Naive thymus-derived CD4-positive, alpha-beta T cell (primary cell): ENCODE data around the gene KAT7. TPM values are rescaled to one million over a fixed set of nuclear protein-coding genes. Genes with fewer than 3 reads are reported as not detected.
"Not testable (repeated sequence)": the region's sequence is repeated elsewhere in the genome, so short reads cannot be mapped to it uniquely, and the experiment has no call there.

Experiments used
- ATAC-seq: fragments of 150-1000 bp; cut with Tn5 transposase; 2 replicates; pipeline ENCODE4 v1.10.0; 2021; ENCODE audit warnings: mild to moderate bottlenecking, moderate library complexity
- CTCF ChIA-PET: fragments of 350-600 bp; sonication (Branson Sonifier 250); formaldehyde crosslinking; loops from one replicate; lab custom pipeline; 2021; ENCODE audit warnings: antibody characterized with exemption; lab: Charles Lee
- POLR2A ChIA-PET: fragments of 350-600 bp; sonication (Branson Sonifier 250); formaldehyde crosslinking; loops from one replicate; lab custom pipeline; 2021; ENCODE audit warnings: antibody characterized with exemption, inconsistent platforms; lab: Charles Lee
- DNase-seq, 9 donors: peaks; one replicate each; pipeline versions ENCODE4 v3.0.0 to v3.0.0-alpha.2; 2020 to 2022; ENCODE audit warnings: mixed read lengths in 1 of 9
- H3K27ac ChIP-seq: one replicate; pipeline ENCODE4 v1.7.0; 2013; ENCODE audit warnings: mild to moderate bottlenecking, low read depth, low read length, moderate library complexity
- H3K27me3 ChIP-seq, 2 donors: one replicate each; pipeline ENCODE4 v1.7.0; 2013; ENCODE audit warnings: low read length in 2 of 2, mild to moderate bottlenecking in 2 of 2, moderate library complexity in 2 of 2; ENCODE audit not compliant: control insufficient read depth in 2 of 2, insufficient read depth in 2 of 2
- H3K36me3 ChIP-seq, 3 experiments: 1 replicate in 2 of 3; 2 replicates in 1 of 3; pipeline ENCODE4 v1.7.0; 2013; ENCODE audit warnings: low read length in 3 of 3, mild to moderate bottlenecking in 3 of 3, moderate library complexity in 1 of 3; ENCODE audit not compliant: insufficient read depth in 3 of 3, control insufficient read depth in 2 of 3
- H3K4me1 ChIP-seq, 2 donors: one replicate each; pipeline ENCODE4 v1.7.0; 2013; ENCODE audit warnings: low read length in 2 of 2, mild to moderate bottlenecking in 2 of 2, moderate library complexity in 1 of 2; ENCODE audit not compliant: control insufficient read depth in 2 of 2, insufficient read depth in 2 of 2
- H3K4me3 ChIP-seq: 2 replicates; pipeline ENCODE4 v1.7.0; 2013; ENCODE audit warnings: mild to moderate bottlenecking, low read length
- H3K9me3 ChIP-seq, 3 experiments: 1 replicate in 2 of 3; 2 replicates in 1 of 3; pipeline ENCODE4 v1.7.0; 2013; ENCODE audit warnings: low read length in 3 of 3; ENCODE audit not compliant: control insufficient read depth in 2 of 3
- H3K27ac Mint-ChIP-seq, 9 donors: one replicate each; pipeline ENCODE4 v1.8.0; 2020 to 2022; ENCODE audit warnings: mixed read lengths in 9 of 9, mild to moderate bottlenecking in 8 of 9, moderate library complexity in 5 of 9, inconsistent platforms in 2 of 9
- H3K27me3 Mint-ChIP-seq, 5 donors: one replicate each; pipeline ENCODE4 v1.8.0; 2021 to 2022; ENCODE audit warnings: mixed read lengths in 5 of 5, mild to moderate bottlenecking in 1 of 5
- H3K36me3 Mint-ChIP-seq, 5 donors: one replicate each; pipeline ENCODE4 v1.8.0; 2020 to 2022; ENCODE audit warnings: mixed read lengths in 5 of 5, mild to moderate bottlenecking in 3 of 5, inconsistent platforms in 1 of 5
- H3K4me1 Mint-ChIP-seq, 7 donors: one replicate each; pipeline ENCODE4 v1.8.0; 2020 to 2022; ENCODE audit warnings: mixed read lengths in 7 of 7, mild to moderate bottlenecking in 3 of 7, inconsistent platforms in 1 of 7
- H3K4me3 Mint-ChIP-seq, 10 donors: one replicate each; pipeline ENCODE4 v1.8.0; 2020 to 2022; ENCODE audit warnings: mild to moderate bottlenecking in 10 of 10, mixed read lengths in 10 of 10, moderate library complexity in 6 of 10, inconsistent platforms in 2 of 10
- H3K9me3 Mint-ChIP-seq, 11 donors: one replicate each; pipeline ENCODE4 v1.8.0; 2020 to 2022; ENCODE audit warnings: mixed read lengths in 11 of 11, mild to moderate bottlenecking in 4 of 11, inconsistent platforms in 1 of 11, moderate library complexity in 1 of 11
- intact Hi-C, 2 donors: fragments of 100-400 bp; cut with micrococcal nuclease; formaldehyde crosslinking; loops; one replicate each; pipeline ENCODE4 v1.15.1; 2023
- polyA plus RNA-seq, 2 donors: library from polyadenylated mRNA; unstranded; fragments of 300-500 nt; fragmentation: Illumina TruSeq; gene quantifications; one replicate each; pipeline ENCODE4 v1.2.3, GENCODE V29; 2021
- total RNA-seq, 6 experiments: library from RNA in 5 of 6; stranded (reverse) in 5 of 6; gene quantifications; 1 replicate in 5 of 6; 2 replicates in 1 of 6; pipeline ENCODE4 v1.2.3 and lab custom pipeline; 2021 to 2026

The KAT7 gene
- total and polyA plus RNA-seq, 7 experiments from 2014 or later: 39.2 to 195 (median 125) TPM

DNA sequence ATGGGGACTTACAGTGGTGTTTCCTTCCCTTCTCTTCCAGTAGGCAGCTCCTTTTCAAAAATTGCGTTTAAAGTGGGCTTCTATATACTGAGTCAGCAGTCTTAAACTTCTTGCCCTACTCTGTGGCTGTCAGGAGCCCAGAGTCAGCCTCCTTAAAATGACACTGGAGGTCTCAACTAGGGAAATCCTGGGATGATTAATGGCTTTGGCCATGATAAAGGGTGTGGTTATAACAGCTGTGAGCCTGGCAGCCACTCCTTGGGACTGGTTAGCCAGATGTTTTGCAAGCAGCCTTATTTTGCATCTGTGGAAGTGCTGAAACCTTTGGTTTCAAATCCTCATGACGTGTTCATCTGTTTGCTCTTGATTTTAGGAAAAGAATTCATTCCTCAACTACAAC is 34.3 kb downstream of the KAT7 start:
- intact Hi-C loops: no loop called here
- peak overlapping the region in 5 of 9 donors; percentile 21 to 94 (median 48) for H3K27ac Mint-ChIP-seq
- H3K27ac ChIP-seq: no peak overlapping the region
- H3K4me1 Mint-ChIP-seq: peaks cover 24 to 59% (median 41%) of the 10 kb centered on the region in 7 donors
- POLR2A ChIA-PET: interaction anchor here (1.1 kb wide), 1 partner anchor 81 kb away, joined by 3 read pairs; no protein-coding TSS in a partner anchor
- H3K4me1 ChIP-seq: peaks cover 28 to 42% of the 10 kb centered on the region in 2 donors
- H3K9me3 Mint-ChIP-seq: no peaks in the 10 kb centered on the region
- H3K27me3 ChIP-seq: no peaks in the 10 kb centered on the region
- DNase-seq: no peak
- H3K36me3 Mint-ChIP-seq: peaks cover 27 to 56% (median 47%) of the 10 kb centered on the region in 5 donors
- no peaks in the 10 kb centered on the region for H3K27me3 Mint-ChIP-seq
- CTCF ChIA-PET: interaction anchor here (0.9 kb wide), 1 partner anchor 13 kb away, joined by 3 read pairs; no protein-coding TSS in a partner anchor
- H3K9me3 ChIP-seq: no peaks in the 10 kb centered on the region
- ATAC-seq: no peak
- no peak overlapping the region for H3K4me3 Mint-ChIP-seq
- H3K36me3 ChIP-seq: peaks cover 25 to 68% (median 45%) of the 10 kb centered on the region in 3 experiments
- no peak overlapping the region for H3K4me3 ChIP-seq

DNA sequence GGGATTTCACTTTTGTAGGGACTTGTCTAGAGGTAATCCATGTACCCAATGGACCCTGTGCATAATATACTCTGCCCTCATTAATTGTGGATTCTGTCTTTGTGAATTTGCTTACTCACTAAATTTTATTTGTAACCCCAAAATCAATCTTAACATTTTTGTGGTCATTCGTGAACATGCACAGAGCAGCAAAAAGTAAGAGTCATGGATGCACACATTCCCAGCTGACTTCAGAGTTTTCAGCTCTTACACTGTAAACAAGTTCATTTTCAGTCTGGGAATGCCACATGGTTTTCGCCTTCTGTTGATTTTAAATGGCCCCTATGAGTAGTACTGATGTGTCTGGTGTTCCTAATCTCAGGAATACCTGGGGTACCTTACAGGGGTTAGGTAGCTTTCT is 35.1 kb downstream of the KAT7 start:
- peak overlapping the region in 2 of 9 donors; percentile 22 to 24 for H3K27ac Mint-ChIP-seq

DNA sequence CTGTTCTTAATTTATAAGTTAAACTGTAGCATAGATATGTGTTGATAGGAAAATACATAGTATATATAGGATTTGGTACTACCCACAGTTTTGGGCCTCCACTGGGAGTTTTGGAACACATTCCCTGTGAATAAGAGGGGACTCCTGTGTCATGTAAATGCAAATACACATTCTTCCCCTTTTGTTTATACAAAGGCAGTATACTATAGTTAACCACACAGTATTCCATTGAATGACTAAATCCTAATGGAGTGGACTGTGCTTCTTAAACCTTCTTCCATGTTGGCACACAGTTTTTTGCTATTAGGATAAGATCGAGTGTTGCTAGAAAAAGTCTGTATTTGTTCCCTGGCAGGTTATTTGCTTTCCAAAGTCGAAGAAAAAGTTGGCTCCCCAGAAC is 37.2 kb downstream of the KAT7 start:
- Mint-ChIP-seq H3K9me3 (no peaks in the 10 kb centered on the region), H3K27me3 (no peaks in the 10 kb centered on the region), H3K36me3 (peaks cover 23 to 66% (median 55%) of the 10 kb centered on the region in 5 donors), H3K4me3 (no peak overlapping the region), H3K27ac (no peak overlapping the region), H3K4me1 (peaks cover 9 to 35% (median 20%) of the 10 kb centered on the region in 7 donors)
- no peak overlapping the region for H3K4me3 ChIP-seq
- CTCF ChIA-PET: no interaction called here
- H3K9me3 ChIP-seq: no peaks in the 10 kb centered on the region
- H3K27ac ChIP-seq: no peak overlapping the region
- ATAC-seq (no peak), DNase-seq (no peak)
- POLR2A ChIA-PET: interaction anchor here (1.3 kb wide), 1 partner anchor 9 kb away, joined by 5 read pairs; no protein-coding TSS in a partner anchor
- no peaks in the 10 kb centered on the region for H3K27me3 ChIP-seq
- peaks cover 25 to 93% (median 47%) of the 10 kb centered on the region in 3 experiments for H3K36me3 ChIP-seq
- peaks cover 6 to 17% of the 10 kb centered on the region in 2 donors for H3K4me1 ChIP-seq
- intact Hi-C loops: no loop called here

More for the DNA sequence above, 35.1 kb downstream of the KAT7 start:
- peaks cover 20 to 36% of the 10 kb centered on the region in 2 donors for H3K4me1 ChIP-seq
- CTCF ChIA-PET: no interaction called here
- POLR2A ChIA-PET: interaction anchor here (0.6 kb wide), 2 partner anchors 74 to 126 kb away, joined by 3 read pairs; no protein-coding TSS in a partner anchor
- peaks cover 25 to 76% (median 47%) of the 10 kb centered on the region in 3 experiments for H3K36me3 ChIP-seq
- H3K27me3 ChIP-seq: no peaks in the 10 kb centered on the region
- Mint-ChIP-seq H3K36me3 (peaks cover 29 to 62% (median 50%) of the 10 kb centered on the region in 5 donors), H3K27me3 (no peaks in the 10 kb centered on the region), H3K9me3 (no peaks in the 10 kb centered on the region), H3K4me3 (no peak overlapping the region), H3K4me1 (peaks cover 19 to 51% (median 36%) of the 10 kb centered on the region in 7 donors)
- ATAC-seq: no peak
- H3K4me3 ChIP-seq: no peak overlapping the region
- H3K9me3 ChIP-seq: no peaks in the 10 kb centered on the region
- no peak overlapping the region for H3K27ac ChIP-seq
- DNase-seq: no peak
- intact Hi-C loops: no loop called here

DNA sequence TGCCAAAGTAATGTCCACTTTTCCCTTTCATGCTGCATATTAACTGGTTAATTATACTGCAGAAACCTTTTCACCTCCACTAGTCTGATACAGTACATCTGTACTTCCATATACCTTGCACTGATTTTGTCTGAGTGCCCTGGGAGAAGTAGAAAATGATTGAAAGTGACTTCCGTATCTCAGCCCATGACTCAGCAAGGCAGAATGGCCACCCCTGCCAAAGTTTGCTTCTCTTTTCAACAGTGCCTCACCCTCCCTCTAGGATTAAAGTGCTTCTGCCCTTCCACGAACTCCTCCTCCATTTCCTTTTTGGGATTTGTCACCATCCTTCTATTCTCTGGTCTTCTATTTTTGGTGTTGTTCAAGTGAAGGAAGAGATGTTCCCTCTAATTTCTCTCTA is 39.8 kb downstream of the KAT7 start:
- CTCF ChIA-PET, H3K27ac ChIP-seq, H3K4me1 ChIP-seq, H3K9me3 ChIP-seq, H3K27me3 Mint-ChIP-seq, POLR2A ChIA-PET, H3K4me3 Mint-ChIP-seq, DNase-seq, H3K9me3 Mint-ChIP-seq, intact Hi-C loops, H3K27me3 ChIP-seq, H3K4me3 ChIP-seq: not testable (repeated sequence)
- peaks cover 0 to 21% (median 5%) of the 10 kb centered on the region in 7 donors for H3K4me1 Mint-ChIP-seq
- H3K27ac Mint-ChIP-seq: peak overlapping the region in 1 of 9 donors; percentile 65
- peaks cover 19 to 83% (median 37%) of the 10 kb centered on the region in 3 experiments for H3K36me3 ChIP-seq
- peaks cover 11 to 55% (median 48%) of the 10 kb centered on the region in 5 donors for H3K36me3 Mint-ChIP-seq
- peak; percentile 44 for ATAC-seq

DNA sequence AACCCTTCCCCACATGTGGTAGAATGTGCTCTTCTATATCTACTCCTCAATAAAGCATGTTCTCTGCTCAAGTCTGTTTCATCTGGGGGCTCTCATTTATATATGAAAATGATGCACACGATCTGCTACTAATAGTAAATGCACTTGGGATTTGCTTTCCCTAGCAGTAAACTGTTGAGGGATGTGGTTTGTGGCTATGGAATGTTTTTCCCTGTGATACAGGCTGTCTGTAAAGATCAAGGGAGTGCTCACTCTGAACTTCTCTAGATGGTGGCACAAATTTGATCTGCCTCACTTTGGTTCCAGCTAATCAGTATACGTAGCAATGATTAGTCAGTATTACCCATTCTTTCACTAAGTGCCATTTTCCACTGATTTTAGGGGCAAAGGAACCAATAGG is 40.5 kb downstream of the KAT7 start:
- DNase-seq (no peak), ATAC-seq (no peak)
- Mint-ChIP-seq H3K9me3 (no peaks in the 10 kb centered on the region), H3K27me3 (no peaks in the 10 kb centered on the region), H3K4me3 (no peak overlapping the region), H3K36me3 (peaks cover 11 to 56% (median 45%) of the 10 kb centered on the region in 5 donors), H3K4me1 (peaks cover 0 to 20% (median 6%) of the 10 kb centered on the region in 7 donors), H3K27ac (peak overlapping the region in 1 of 9 donors; percentile 19)
- intact Hi-C loops: no loop called here
- no peaks in the 10 kb centered on the region for H3K4me1 ChIP-seq
- POLR2A ChIA-PET: interaction anchor here (1.5 kb wide), 1 partner anchor 9 kb away, joined by 4 read pairs; no protein-coding TSS in a partner anchor
- H3K4me3 ChIP-seq: no peak overlapping the region
- H3K9me3 ChIP-seq: no peaks in the 10 kb centered on the region
- H3K36me3 ChIP-seq: peaks cover 13 to 83% (median 30%) of the 10 kb centered on the region in 3 experiments
- CTCF ChIA-PET: no interaction called here
- H3K27me3 ChIP-seq: no peaks in the 10 kb centered on the region
- no peak overlapping the region for H3K27ac ChIP-seq

DNA sequence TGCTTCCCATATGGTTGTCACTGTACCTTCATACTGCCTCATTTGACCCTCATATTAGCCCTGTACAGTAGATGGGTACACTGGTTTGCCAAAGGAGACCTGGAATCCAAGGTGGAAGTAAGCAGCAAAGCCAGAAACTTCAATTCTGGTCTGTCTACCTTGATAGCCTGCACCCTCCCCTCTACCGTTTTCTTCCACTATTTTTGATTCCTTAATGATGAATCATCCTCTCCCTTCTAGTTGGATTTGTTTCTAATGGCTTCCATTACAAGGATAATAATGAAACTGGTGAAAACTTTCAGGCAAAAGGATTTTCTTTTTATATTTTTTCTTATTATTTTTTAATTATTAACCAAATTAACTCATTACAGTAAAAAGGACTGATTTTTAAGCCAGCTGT is 42.1 kb downstream of the KAT7 start:
- no peak for ATAC-seq
- intact Hi-C loops: no loop called here
- Histone ChIP-seq H3K4me1 (no peaks in the 10 kb centered on the region), H3K27ac (no peak overlapping the region), H3K36me3 (peaks cover 18 to 82% (median 23%) of the 10 kb centered on the region in 3 experiments), H3K27me3 (no peaks in the 10 kb centered on the region), H3K4me3 (no peak overlapping the region), H3K9me3 (no peaks in the 10 kb centered on the region)
- ChIA-PET CTCF (no interaction called here), POLR2A (interaction anchor here (0.6 to 1.5 kb wide), 3 partner anchors 9 to 89 kb away, joined by 3 to 4 read pairs (median 4); no protein-coding TSS in a partner anchor)
- H3K4me1 Mint-ChIP-seq: peaks cover 0 to 21% (median 6%) of the 10 kb centered on the region in 7 donors
- H3K36me3 Mint-ChIP-seq: peaks cover 15 to 61% (median 42%) of the 10 kb centered on the region in 5 donors
- peaks cover 0 to 2% (median 0%) of the 10 kb centered on the region in 11 donors for H3K9me3 Mint-ChIP-seq
- no peak overlapping the region for H3K4me3 Mint-ChIP-seq
- no peaks in the 10 kb centered on the region for H3K27me3 Mint-ChIP-seq
- no peak for DNase-seq
- peak overlapping the region in 3 of 9 donors; percentile 59 to 70 (median 63) for H3K27ac Mint-ChIP-seq
